Measurements from ENCODE around the gene THEM5.
A peak's percentile ranks its signal among the peaks of the same experiment; 100 is the strongest.

Gene THEM5

DNA sequence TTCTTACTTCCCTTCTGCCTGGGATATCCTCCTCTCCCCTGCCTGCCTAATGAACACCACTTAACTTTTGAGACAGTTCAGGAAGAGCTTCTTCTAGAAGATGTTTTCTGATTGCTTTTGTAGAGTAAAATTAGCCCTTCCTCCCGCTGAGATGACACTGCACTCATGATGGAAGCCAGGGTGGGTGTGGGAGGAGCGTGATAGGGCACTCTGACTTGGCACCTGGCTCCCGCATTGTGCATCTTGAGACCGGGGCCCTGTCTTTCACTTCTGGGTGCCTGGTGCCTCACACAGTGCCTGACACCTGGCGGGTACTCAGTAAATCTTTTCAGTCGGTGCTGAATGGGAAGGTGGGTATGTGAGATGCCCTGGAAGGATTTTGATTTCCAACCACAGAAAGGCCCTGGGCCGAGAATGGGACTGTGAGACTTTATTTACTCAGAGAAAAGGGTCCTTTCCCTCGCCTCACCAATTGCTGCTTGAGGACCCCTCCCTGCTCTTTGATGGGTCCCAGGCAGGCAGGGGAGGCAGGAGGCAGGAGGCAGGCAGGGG, 6.8 kb downstream of the THEM5 start:
- Histone ChIP-seq H3K27ac (no peak overlapping the region), H4K20me1 (ENCODE audit: insufficient read depth) (no peaks in the 10 kb centered on the region), H3K9ac (no peak overlapping the region), H3K79me2 (ENCODE audit: insufficient read depth, low read depth) (no peaks in the 10 kb centered on the region), H3K4me1 (ENCODE audit: low read depth, poor library complexity, severe bottlenecking) (no peaks in the 10 kb centered on the region), H3K27me3 (ENCODE audit: insufficient read depth, low read depth) (no peaks in the 10 kb centered on the region; the same call in 1 of the 2 replicates), H2AFZ (ENCODE audit: low read depth) (0 out of 2 replicates have a peak overlapping the region, but pooled peaks have one; percentile 3), H3K36me3 (ENCODE audit: insufficient read depth) (no peaks in the 10 kb centered on the region), H3K4me3 (IDR thresholded peaks at IDR 0.05; ENCODE audit: insufficient read depth, low read depth, low read length) (no peak overlapping the region), H3K4me2 (no peak overlapping the region)
- TF ChIP-seq CTCF (conservative IDR thresholded peaks at IDR 0.05; ENCODE audit: low read depth, low read length) = no peak

DNA sequence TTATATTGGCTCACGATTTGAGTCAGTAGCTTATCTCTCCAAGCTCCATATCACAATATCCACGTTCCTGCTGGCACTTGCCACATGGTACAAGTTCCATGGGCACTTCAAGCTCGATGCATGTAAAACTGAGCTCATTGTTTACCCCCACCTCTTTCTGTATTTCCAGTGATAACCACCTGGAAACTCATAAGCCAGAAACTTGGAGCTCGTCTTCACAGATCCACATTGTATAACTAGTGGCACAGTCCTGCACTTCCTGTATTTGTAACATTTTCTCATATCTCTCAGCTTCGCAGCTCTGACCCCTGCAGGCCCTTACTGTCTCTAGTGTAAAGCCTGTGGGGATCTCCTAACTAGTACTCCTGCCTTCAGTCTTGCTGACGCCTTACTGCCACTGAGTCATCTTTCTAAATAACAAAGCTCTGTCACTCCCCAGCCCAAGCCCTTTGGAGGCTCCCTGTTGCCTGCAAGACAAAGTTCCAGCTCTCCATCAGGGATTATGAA, 7.4 kb downstream of the THEM5 start:
- no peak for TF ChIP-seq CTCF (conservative IDR thresholded peaks at IDR 0.05; ENCODE audit: low read depth, low read length)
- Histone ChIP-seq H3K4me3 (IDR thresholded peaks at IDR 0.05; ENCODE audit: insufficient read depth, low read depth, low read length) (no peak overlapping the region), H3K9ac (no peak overlapping the region), H3K4me1 (ENCODE audit: low read depth, poor library complexity, severe bottlenecking) (no peaks in the 10 kb centered on the region), H3K36me3 (ENCODE audit: insufficient read depth) (no peaks in the 10 kb centered on the region), H2AFZ (ENCODE audit: low read depth) (no peak overlapping the region), H3K4me2 (no peak overlapping the region), H3K79me2 (ENCODE audit: insufficient read depth, low read depth) (no peaks in the 10 kb centered on the region), H3K27ac (no peak overlapping the region), H3K27me3 (ENCODE audit: insufficient read depth, low read depth) (no peaks in the 10 kb centered on the region; the same call in 1 of the 2 replicates), H4K20me1 (ENCODE audit: insufficient read depth) (no peaks in the 10 kb centered on the region)

- H3K4me3 ChIP-seq (IDR thresholded peaks at IDR 0.05; ENCODE audit: insufficient read depth, low read depth, low read length) = no peak overlapping the region
- H4K20me1 ChIP-seq (ENCODE audit: insufficient read depth) = no peaks in the 10 kb centered on the region
- H3K27me3 ChIP-seq (ENCODE audit: insufficient read depth, low read depth) = peaks cover 6% of the 10 kb centered on the region; the same call in 1 of the 2 replicates
- TF ChIP-seq CTCF (conservative IDR thresholded peaks at IDR 0.05; ENCODE audit: low read depth, low read length) = no peak
- H3K9ac ChIP-seq = no peak overlapping the region
- H2AFZ ChIP-seq (ENCODE audit: low read depth) = no peak overlapping the region
- no peaks in the 10 kb centered on the region for H3K36me3 ChIP-seq (ENCODE audit: insufficient read depth)
- no peak overlapping the region for H3K27ac ChIP-seq
- no peaks in the 10 kb centered on the region for H3K4me1 ChIP-seq (ENCODE audit: low read depth, poor library complexity, severe bottlenecking)
- no peak overlapping the region for H3K4me2 ChIP-seq
- H3K79me2 ChIP-seq (ENCODE audit: insufficient read depth, low read depth) = no peaks in the 10 kb centered on the region
Observed at GRCh38 chr1:151843398-151843797, 10.1 kb downstream of the THEM5 start.

- Histone ChIP-seq H3K4me2 (no peak overlapping the region), H3K27ac (no peak overlapping the region), H3K9ac (no peak overlapping the region), H3K4me3 (IDR thresholded peaks at IDR 0.05; ENCODE audit: insufficient read depth, low read depth, low read length) (no peak overlapping the region), H4K20me1 (ENCODE audit: insufficient read depth) (no peaks in the 10 kb centered on the region), H2AFZ (ENCODE audit: low read depth) (no peak overlapping the region), H3K4me1 (ENCODE audit: low read depth, poor library complexity, severe bottlenecking) (peaks cover 17% of the 10 kb centered on the region), H3K79me2 (ENCODE audit: insufficient read depth, low read depth) (no peaks in the 10 kb centered on the region), H3K27me3 (ENCODE audit: insufficient read depth, low read depth) (peaks cover 14% of the 10 kb centered on the region), H3K36me3 (ENCODE audit: insufficient read depth) (no peaks in the 10 kb centered on the region)
- TF ChIP-seq CTCF (conservative IDR thresholded peaks at IDR 0.05; ENCODE audit: low read depth, low read length) = no peak
Observed at GRCh38 chr1:151841141-151841540, 12.4 kb downstream of the THEM5 start.
